SK-N-SH treated with all-trans-retinoic acid at 6 μM for 48 hours (cell line): ENCODE data around the gene TMEM127.

Experiments used
- ARNTL ChIP-seq: fragments of 450-650 bp; formaldehyde crosslinking; IDR thresholded peaks from 2 replicates; pipeline ENCODE4 v1.5.0; 2020; ENCODE audit warnings: low read depth, mild to moderate bottlenecking, moderate library complexity, borderline replicate concordance
- CREB5 ChIP-seq: fragments of 250-450 bp; sonication (Bioruptor Pico); IDR thresholded peaks from 2 replicates; pipeline ENCODE4 v1.5.1; 2020; ENCODE audit warnings: low read depth, mild to moderate bottlenecking, moderate library complexity
- GLIS3 ChIP-seq: fragments of 250-450 bp; sonication (Bioruptor Pico); IDR thresholded peaks from 2 replicates; pipeline ENCODE4 v1.5.0; 2020; ENCODE audit warnings: mild to moderate bottlenecking, moderate library complexity
- PATZ1 ChIP-seq: fragments of 250-450 bp; sonication (Bioruptor Pico); IDR thresholded peaks from 2 replicates; pipeline ENCODE4 v1.8.0; 2020; ENCODE audit warnings: mild to moderate bottlenecking, moderate library complexity, borderline replicate concordance
- TOX ChIP-seq: fragments of 250-450 bp; sonication (Bioruptor Pico); IDR thresholded peaks from 2 replicates; pipeline ENCODE4 v1.8.0; 2021; ENCODE audit warnings: mild to moderate bottlenecking, moderate library complexity, borderline replicate concordance
- ZFP3 ChIP-seq: fragments of 250-450 bp; sonication (Bioruptor Pico); IDR thresholded peaks from 2 replicates; pipeline ENCODE4 v1.5.0; 2020; ENCODE audit warnings: mild to moderate bottlenecking, moderate library complexity

GRCh38 chr2:96273763-96274162 is 8.0 kb upstream of the TMEM127 start:
- no peak for TF ChIP-seq ZFP3 (CRISPR knock-in tag)
- no peak for TF ChIP-seq TOX (CRISPR knock-in tag)
- no peak for TF ChIP-seq GLIS3 (CRISPR knock-in tag)
- no peak for TF ChIP-seq PATZ1
- no peak for TF ChIP-seq ARNTL
- TF ChIP-seq CREB5, result no peak
